SK-N-SH (cell line): ENCODE data around the gene CASP1. TPM values are rescaled to one million over a fixed set of nuclear protein-coding genes. Genes with fewer than 3 reads are reported as not detected.

Experiments
- CTCF ChIA-PET: fragments of 300-600, 350-600 bp; formaldehyde crosslinking; extraction: SDS; loops from one replicate; lab custom pipeline; 2021; lab: Yijun Ruan, JAX
- POLR2A ChIA-PET: fragments of 350-600 bp; sonication (Branson Sonifier 250); formaldehyde crosslinking; extraction: SDS; loops from one replicate; lab custom pipeline; 2020; ENCODE audit warnings: antibody characterized with exemption, inconsistent platforms; lab: Yijun Ruan, JAX
- DNase-seq: peaks from one replicate; pipeline ENCODE4 v3.0.0; 2012
- H2AFZ ChIP-seq: fragments of 200-600 bp; sonication (generic); 2 replicates; pipeline ENCODE4 v1.8.1; 2016; ENCODE audit warnings: antibody characterized with exemption, mild to moderate bottlenecking, low read depth
- H3F3A ChIP-seq: fragments of 200-600 bp; sonication (generic); replicated peaks from 2 replicates; pipeline ENCODE3; 2016; ENCODE audit warnings: antibody characterized with exemption, mild to moderate bottlenecking; ENCODE audit not compliant: insufficient read depth
- H3K27ac ChIP-seq, 2 experiments: fragments of 200-500 bp in 1 of 2; fragments of 200-600 bp in 1 of 2; sonication (Bioruptor generic) in 1 of 2; sonication (generic), shearing (Covaris generic) in 1 of 2; 2 replicates each; pipeline versions ENCODE4 v1.5.1 to v1.6.1; 2014 to 2016; ENCODE audit warnings: low read depth in 2 of 2, inconsistent platforms in 1 of 2, low read length in 1 of 2, mild to moderate bottlenecking in 1 of 2, mixed read lengths in 1 of 2
- H3K27me3 ChIP-seq: fragments of 200-600 bp; sonication (generic), shearing (Covaris generic); 2 replicates; pipeline ENCODE4 v1.6.1; 2016; ENCODE audit warnings: mixed run types; ENCODE audit not compliant: insufficient read depth
- H3K36me3 ChIP-seq, 2 experiments: fragments of 200-500 bp in 1 of 2; fragments of 200-600 bp in 1 of 2; sonication (Bioruptor generic) in 1 of 2; sonication (generic) in 1 of 2; replicated peaks in 1 of 2; 2 replicates each; pipeline versions ENCODE3 to v1.5.1; 2014 to 2016; ENCODE audit warnings: low read length in 1 of 2, mild to moderate bottlenecking in 1 of 2; ENCODE audit not compliant: insufficient read depth in 2 of 2, control insufficient read depth in 1 of 2
- H3K4me1 ChIP-seq, 2 experiments: fragments of 200-500 bp in 1 of 2; fragments of 200-600 bp in 1 of 2; sonication (Bioruptor generic) in 1 of 2; sonication (generic), shearing (Covaris generic) in 1 of 2; 2 replicates each; pipeline versions ENCODE4 v1.5.1 to v1.6.1; 2014 to 2016; ENCODE audit warnings: low read depth in 1 of 2, low read length in 1 of 2, mixed run types in 1 of 2; ENCODE audit not compliant: insufficient read depth in 2 of 2, control insufficient read depth in 1 of 2
- H3K4me2 ChIP-seq: fragments of 200-600 bp; sonication (generic), shearing (Covaris generic); 2 replicates; pipeline ENCODE4 v1.6.1; 2017; ENCODE audit warnings: mixed run types
- H3K4me3 ChIP-seq, 2 experiments: fragments of 200-500 bp in 1 of 2; fragments of 200-600 bp in 1 of 2; sonication (Bioruptor generic) in 1 of 2; sonication (generic), shearing (Covaris generic) in 1 of 2; 2 replicates each; pipeline versions ENCODE4 v1.5.1 to v1.8.1; 2014 to 2016; ENCODE audit warnings: low read depth in 2 of 2, inconsistent platforms in 1 of 2, low read length in 1 of 2, mild to moderate bottlenecking in 1 of 2, mixed read lengths in 1 of 2, moderate library complexity in 1 of 2
- H3K79me2 ChIP-seq: fragments of 200-600 bp; sonication (generic); 2 replicates; pipeline ENCODE4 v1.8.1; 2017; ENCODE audit warnings: mild to moderate bottlenecking; ENCODE audit not compliant: insufficient read depth
- H3K9ac ChIP-seq: fragments of 200-600 bp; sonication (generic); 2 replicates; pipeline ENCODE4 v1.6.1; 2017; ENCODE audit warnings: mixed run types
- H3K9me2 ChIP-seq: fragments of 200-600 bp; sonication (generic); 2 replicates; pipeline ENCODE4 v1.6.1; 2017; ENCODE audit warnings: mixed run types
- H3K9me3 ChIP-seq: fragments of 200-600 bp; sonication (generic); 2 replicates; pipeline ENCODE4 v1.6.1; 2017; ENCODE audit warnings: mixed run types, mild to moderate bottlenecking, moderate library complexity
- H4K20me1 ChIP-seq: fragments of 200-600 bp; sonication (generic); 2 replicates; pipeline ENCODE4 v1.6.1; 2017; ENCODE audit warnings: mild to moderate bottlenecking, mixed run types; ENCODE audit not compliant: insufficient read depth
- EP300 ChIP-seq, 2 experiments: IDR thresholded peaks; 2 replicates each; pipeline versions ENCODE4 v1.4.0 to v1.6.1; 2012; ENCODE audit warnings: borderline replicate concordance in 1 of 2, low read depth in 1 of 2, low read length in 1 of 2
- FOSL2 ChIP-seq: IDR thresholded peaks from 2 replicates; pipeline ENCODE4 v1.4.0; 2012; ENCODE audit warnings: low read depth, mild to moderate bottlenecking, moderate library complexity, borderline replicate concordance
- GABPA ChIP-seq: IDR thresholded peaks from 2 replicates; pipeline ENCODE4 v1.4.0; 2012; ENCODE audit warnings: low read depth, mild to moderate bottlenecking
- GATA2 ChIP-seq: sonication (generic); formaldehyde crosslinking; IDR thresholded peaks from 2 replicates; pipeline ENCODE4 v1.5.0; 2020; ENCODE audit warnings: mild to moderate bottlenecking, missing genetic modification reagents
- MEF2A ChIP-seq: IDR thresholded peaks from 2 replicates; pipeline ENCODE4 v1.4.0; 2012; ENCODE audit warnings: low read depth, borderline replicate concordance
- MXI1 ChIP-seq: IDR thresholded peaks from 2 replicates; pipeline ENCODE4 v1.6.1; 2012; ENCODE audit warnings: mild to moderate bottlenecking, low read depth, low read length, improper control_type of control experiment
- NFIC ChIP-seq: IDR thresholded peaks from 2 replicates; pipeline ENCODE4 v1.4.0; 2012; ENCODE audit warnings: borderline replicate concordance
- NRF1 ChIP-seq: IDR thresholded peaks from 2 replicates; pipeline ENCODE4 v1.6.1; 2012; ENCODE audit warnings: low read depth, mild to moderate bottlenecking, low read length
- RFX5 ChIP-seq: IDR thresholded peaks from 2 replicates; pipeline ENCODE4 v1.6.1; 2012; ENCODE audit warnings: mild to moderate bottlenecking, improper control_type of control experiment, low read length
- TCF12 ChIP-seq: IDR thresholded peaks from 2 replicates; pipeline ENCODE4 v1.4.0; 2012
- YY1 ChIP-seq: IDR thresholded peaks from 2 replicates; pipeline ENCODE4 v1.4.0; 2012; ENCODE audit warnings: low read depth, mild to moderate bottlenecking
- WGBS: methylation state at CpG from one replicate; pipeline ENCODE4 v1.1.6; 2017; ENCODE audit warnings: low lambda C conversion rate; 5-methylcytosine and 5-hydroxymethylcytosine counted together
- polyA plus RNA-seq, 3 experiments: library from polyadenylated mRNA; depleted of rRNA; stranded (reverse); fragments of >200 nt; gene quantifications; 2 replicates each; pipeline ENCODE4 v1.2.3, GENCODE V29; 2012
- TF ChIP-seq, protein P1 (sequence below): IDR thresholded peaks from 2 replicates; pipeline ENCODE4 v1.4.0; 2012; ENCODE audit warnings: low read depth, borderline replicate concordance
- TF ChIP-seq, protein P2 (sequence below): IDR thresholded peaks from 2 replicates; pipeline ENCODE4 v1.4.0; 2012; ENCODE audit warnings: low read depth
- TF ChIP-seq, protein P3 (sequence below): IDR thresholded peaks from 2 replicates; pipeline ENCODE4 v1.6.1; 2012; ENCODE audit warnings: mild to moderate bottlenecking, low read depth, low read length, moderate library complexity
- TF ChIP-seq, protein P4 (sequence below): fragments of 200-600 bp; sonication (generic); IDR thresholded peaks from 2 replicates; pipeline ENCODE4 v1.6.1; 2017; ENCODE audit warnings: antibody characterized with exemption, mild to moderate bottlenecking, moderate library complexity
- TF ChIP-seq, protein P5 (sequence below): IDR thresholded peaks from 2 replicates; pipeline ENCODE4 v1.4.0; 2012; ENCODE audit warnings: low read depth, borderline replicate concordance
- TF ChIP-seq, protein P6 (sequence below): IDR thresholded peaks from 2 replicates; pipeline ENCODE4; 2012

The CASP1 gene
- polyA plus RNA-seq, 1 of the 3 experiments (the other 2 are of a cell fraction): not detected

DNA sequence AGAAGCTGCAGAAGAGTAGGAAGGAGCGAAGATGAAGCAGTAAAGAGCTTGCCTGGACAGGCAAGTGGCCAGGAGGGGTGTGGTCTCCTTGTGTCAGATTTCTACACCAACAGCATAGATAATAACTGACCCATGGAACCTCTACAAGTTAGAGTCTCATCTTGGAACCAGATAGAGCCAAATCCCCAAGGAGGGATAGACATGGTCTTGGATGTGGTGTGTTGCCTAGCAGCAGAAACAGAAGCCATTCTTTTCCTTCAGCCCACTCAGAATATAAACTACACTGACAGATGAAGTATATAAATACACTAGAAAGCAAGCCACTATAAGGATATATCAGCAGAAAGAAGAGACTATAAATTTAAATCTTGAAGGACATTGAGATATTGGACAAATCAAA, 14.5 kb upstream of the CASP1 start (continued):
- TF ChIP-seq, protein P1, sequence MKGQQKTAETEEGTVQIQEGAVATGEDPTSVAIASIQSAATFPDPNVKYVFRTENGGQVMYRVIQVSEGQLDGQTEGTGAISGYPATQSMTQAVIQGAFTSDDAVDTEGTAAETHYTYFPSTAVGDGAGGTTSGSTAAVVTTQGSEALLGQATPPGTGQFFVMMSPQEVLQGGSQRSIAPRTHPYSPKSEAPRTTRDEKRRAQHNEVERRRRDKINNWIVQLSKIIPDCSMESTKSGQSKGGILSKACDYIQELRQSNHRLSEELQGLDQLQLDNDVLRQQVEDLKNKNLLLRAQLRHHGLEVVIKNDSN: no peak

DNA sequence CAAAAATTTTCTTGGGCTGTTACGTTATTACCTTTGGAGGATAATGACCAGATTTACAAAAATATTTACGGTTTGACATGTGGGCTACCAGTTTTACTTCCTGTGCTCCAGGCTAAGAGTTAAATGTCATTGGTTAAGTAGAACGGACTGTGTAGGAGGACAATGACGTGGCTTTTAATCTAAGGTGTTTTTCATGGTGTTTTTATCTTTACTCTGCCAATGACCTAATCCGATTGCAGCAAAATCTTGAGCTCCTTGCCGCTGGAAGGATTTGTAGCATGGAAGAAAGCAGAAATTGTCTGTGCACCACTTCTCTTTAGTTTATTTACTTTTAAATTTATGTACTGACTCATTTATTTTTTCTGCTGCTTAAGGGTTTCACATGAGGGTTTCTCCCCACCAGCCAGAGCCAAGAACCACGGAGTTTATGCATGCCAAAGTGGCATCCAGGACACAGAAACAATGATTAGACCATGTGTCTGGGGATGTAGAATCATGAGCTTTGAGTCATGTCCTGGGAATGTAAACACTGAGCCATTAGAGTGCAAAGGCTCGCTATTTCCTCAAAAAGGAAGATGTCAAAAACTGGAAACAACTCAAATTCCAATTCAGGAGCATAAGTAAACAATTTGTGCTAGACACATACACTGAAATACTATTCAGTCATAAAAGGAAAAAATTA, 12.1 kb upstream of the CASP1 start:
- TF ChIP-seq, protein P2, sequence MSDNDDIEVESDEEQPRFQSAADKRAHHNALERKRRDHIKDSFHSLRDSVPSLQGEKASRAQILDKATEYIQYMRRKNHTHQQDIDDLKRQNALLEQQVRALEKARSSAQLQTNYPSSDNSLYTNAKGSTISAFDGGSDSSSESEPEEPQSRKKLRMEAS: no peak
- TF ChIP-seq MEF2A: no peak
- TF ChIP-seq, protein P3, sequence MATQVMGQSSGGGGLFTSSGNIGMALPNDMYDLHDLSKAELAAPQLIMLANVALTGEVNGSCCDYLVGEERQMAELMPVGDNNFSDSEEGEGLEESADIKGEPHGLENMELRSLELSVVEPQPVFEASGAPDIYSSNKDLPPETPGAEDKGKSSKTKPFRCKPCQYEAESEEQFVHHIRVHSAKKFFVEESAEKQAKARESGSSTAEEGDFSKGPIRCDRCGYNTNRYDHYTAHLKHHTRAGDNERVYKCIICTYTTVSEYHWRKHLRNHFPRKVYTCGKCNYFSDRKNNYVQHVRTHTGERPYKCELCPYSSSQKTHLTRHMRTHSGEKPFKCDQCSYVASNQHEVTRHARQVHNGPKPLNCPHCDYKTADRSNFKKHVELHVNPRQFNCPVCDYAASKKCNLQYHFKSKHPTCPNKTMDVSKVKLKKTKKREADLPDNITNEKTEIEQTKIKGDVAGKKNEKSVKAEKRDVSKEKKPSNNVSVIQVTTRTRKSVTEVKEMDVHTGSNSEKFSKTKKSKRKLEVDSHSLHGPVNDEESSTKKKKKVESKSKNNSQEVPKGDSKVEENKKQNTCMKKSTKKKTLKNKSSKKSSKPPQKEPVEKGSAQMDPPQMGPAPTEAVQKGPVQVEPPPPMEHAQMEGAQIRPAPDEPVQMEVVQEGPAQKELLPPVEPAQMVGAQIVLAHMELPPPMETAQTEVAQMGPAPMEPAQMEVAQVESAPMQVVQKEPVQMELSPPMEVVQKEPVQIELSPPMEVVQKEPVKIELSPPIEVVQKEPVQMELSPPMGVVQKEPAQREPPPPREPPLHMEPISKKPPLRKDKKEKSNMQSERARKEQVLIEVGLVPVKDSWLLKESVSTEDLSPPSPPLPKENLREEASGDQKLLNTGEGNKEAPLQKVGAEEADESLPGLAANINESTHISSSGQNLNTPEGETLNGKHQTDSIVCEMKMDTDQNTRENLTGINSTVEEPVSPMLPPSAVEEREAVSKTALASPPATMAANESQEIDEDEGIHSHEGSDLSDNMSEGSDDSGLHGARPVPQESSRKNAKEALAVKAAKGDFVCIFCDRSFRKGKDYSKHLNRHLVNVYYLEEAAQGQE: no peak
- TF ChIP-seq, protein P4, sequence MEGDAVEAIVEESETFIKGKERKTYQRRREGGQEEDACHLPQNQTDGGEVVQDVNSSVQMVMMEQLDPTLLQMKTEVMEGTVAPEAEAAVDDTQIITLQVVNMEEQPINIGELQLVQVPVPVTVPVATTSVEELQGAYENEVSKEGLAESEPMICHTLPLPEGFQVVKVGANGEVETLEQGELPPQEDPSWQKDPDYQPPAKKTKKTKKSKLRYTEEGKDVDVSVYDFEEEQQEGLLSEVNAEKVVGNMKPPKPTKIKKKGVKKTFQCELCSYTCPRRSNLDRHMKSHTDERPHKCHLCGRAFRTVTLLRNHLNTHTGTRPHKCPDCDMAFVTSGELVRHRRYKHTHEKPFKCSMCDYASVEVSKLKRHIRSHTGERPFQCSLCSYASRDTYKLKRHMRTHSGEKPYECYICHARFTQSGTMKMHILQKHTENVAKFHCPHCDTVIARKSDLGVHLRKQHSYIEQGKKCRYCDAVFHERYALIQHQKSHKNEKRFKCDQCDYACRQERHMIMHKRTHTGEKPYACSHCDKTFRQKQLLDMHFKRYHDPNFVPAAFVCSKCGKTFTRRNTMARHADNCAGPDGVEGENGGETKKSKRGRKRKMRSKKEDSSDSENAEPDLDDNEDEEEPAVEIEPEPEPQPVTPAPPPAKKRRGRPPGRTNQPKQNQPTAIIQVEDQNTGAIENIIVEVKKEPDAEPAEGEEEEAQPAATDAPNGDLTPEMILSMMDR: no peak
- TF ChIP-seq NRF1: no peak
- TF ChIP-seq GABPA: no peak
- TF ChIP-seq RFX5: no peak
- no peak for TF ChIP-seq GATA2 (CRISPR knock-in tag)
- no peak for TF ChIP-seq NFIC
- TF ChIP-seq, protein P5, sequence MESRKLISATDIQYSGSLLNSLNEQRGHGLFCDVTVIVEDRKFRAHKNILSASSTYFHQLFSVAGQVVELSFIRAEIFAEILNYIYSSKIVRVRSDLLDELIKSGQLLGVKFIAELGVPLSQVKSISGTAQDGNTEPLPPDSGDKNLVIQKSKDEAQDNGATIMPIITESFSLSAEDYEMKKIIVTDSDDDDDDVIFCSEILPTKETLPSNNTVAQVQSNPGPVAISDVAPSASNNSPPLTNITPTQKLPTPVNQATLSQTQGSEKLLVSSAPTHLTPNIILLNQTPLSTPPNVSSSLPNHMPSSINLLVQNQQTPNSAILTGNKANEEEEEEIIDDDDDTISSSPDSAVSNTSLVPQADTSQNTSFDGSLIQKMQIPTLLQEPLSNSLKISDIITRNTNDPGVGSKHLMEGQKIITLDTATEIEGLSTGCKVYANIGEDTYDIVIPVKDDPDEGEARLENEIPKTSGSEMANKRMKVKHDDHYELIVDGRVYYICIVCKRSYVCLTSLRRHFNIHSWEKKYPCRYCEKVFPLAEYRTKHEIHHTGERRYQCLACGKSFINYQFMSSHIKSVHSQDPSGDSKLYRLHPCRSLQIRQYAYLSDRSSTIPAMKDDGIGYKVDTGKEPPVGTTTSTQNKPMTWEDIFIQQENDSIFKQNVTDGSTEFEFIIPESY: no peak
- no peak for TF ChIP-seq EP300 (IDR thresholded peaks at IDR 0.05; ENCODE audit: borderline replicate concordance in 1 of 2, low read depth in 1 of 2, low read length in 1 of 2)
- no peak for TF ChIP-seq YY1
- TF ChIP-seq FOSL2: no peak
- TF ChIP-seq MXI1: no peak
- TF ChIP-seq, protein P6, sequence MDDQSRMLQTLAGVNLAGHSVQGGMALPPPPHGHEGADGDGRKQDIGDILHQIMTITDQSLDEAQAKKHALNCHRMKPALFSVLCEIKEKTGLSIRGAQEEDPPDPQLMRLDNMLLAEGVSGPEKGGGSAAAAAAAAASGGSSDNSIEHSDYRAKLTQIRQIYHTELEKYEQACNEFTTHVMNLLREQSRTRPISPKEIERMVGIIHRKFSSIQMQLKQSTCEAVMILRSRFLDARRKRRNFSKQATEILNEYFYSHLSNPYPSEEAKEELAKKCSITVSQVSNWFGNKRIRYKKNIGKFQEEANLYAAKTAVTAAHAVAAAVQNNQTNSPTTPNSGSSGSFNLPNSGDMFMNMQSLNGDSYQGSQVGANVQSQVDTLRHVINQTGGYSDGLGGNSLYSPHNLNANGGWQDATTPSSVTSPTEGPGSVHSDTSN: no peak
- TF ChIP-seq TCF12: no peak
- no peak overlapping the region for H3K9ac ChIP-seq
- no peaks in the 10 kb centered on the region for H4K20me1 ChIP-seq
- no peaks in the 10 kb centered on the region for H3K9me2 ChIP-seq
- H3K36me3 ChIP-seq: no peaks in the 10 kb centered on the region
- no peak for DNase-seq
- no peak overlapping the region for H3K4me2 ChIP-seq
- no peaks in the 10 kb centered on the region for H3K9me3 ChIP-seq
- no peak overlapping the region for H2AFZ ChIP-seq
- 51% methylated on average over 8 of the region's 8 CpGs for WGBS
- ChIA-PET CTCF (no interaction called here), POLR2A (no interaction called here)
- H3K79me2 ChIP-seq: no peaks in the 10 kb centered on the region
- no peaks in the 10 kb centered on the region for H3K27me3 ChIP-seq
- H3K27ac ChIP-seq: no peak overlapping the region
- no peak overlapping the region for H3K4me3 ChIP-seq
- no peaks in the 10 kb centered on the region for H3K4me1 ChIP-seq
- no peaks in the 10 kb centered on the region for H3F3A ChIP-seq
